Measurements from ENCODE around the gene SCN7A.

DNA sequence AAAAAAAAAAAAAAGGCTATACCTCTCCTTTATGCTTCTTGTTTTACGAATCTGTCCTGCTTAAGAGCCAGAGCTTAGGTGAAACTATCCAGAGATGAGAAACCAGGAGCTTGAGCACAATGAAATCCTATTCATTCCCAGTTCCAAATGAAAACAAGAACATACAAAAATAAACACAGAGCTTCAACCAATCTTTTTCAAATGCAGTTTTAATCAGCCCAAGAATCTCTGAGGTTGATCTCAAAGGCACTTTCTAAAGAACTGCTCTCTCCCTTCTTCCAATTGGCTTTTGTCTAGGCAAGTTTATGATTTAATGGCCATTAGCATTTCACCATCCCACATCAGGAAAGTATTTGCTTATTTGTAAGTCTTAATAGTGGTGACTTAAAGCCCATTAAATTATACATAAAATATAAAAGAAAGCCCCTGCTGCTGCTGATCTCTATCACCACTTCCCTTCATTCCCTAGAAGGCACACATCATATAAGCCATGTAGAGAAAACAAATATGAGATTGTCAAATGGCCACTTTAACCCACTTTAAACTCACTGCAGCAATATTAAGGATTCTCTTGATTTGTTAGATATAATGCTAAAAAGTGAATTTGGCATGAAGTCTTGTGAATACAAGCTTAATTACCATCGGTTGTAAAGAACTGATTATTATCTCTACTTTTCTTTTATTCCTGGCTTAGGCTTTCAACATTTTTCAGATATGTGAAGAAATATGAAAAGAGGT lies 89.0 kb downstream of the SCN7A start:
- TF ChIP-seq POLR2A (IDR thresholded peaks at IDR 0.05; ENCODE audit: low read depth) (no peak), POLR2AphosphoS5 (IDR thresholded peaks at IDR 0.05) (no peak), EP300 (IDR thresholded peaks at IDR 0.05) (no peak)
- TF ChIP-seq, protein P1, sequence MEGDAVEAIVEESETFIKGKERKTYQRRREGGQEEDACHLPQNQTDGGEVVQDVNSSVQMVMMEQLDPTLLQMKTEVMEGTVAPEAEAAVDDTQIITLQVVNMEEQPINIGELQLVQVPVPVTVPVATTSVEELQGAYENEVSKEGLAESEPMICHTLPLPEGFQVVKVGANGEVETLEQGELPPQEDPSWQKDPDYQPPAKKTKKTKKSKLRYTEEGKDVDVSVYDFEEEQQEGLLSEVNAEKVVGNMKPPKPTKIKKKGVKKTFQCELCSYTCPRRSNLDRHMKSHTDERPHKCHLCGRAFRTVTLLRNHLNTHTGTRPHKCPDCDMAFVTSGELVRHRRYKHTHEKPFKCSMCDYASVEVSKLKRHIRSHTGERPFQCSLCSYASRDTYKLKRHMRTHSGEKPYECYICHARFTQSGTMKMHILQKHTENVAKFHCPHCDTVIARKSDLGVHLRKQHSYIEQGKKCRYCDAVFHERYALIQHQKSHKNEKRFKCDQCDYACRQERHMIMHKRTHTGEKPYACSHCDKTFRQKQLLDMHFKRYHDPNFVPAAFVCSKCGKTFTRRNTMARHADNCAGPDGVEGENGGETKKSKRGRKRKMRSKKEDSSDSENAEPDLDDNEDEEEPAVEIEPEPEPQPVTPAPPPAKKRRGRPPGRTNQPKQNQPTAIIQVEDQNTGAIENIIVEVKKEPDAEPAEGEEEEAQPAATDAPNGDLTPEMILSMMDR (IDR thresholded peaks at IDR 0.05) = no peak
